ENCODE results near the gene PLEKHJ1. TPM values are rescaled to one million over a fixed set of nuclear protein-coding genes. Genes with fewer than 3 reads are reported as not detected.

Gene PLEKHJ1
- total RNA-seq, 1 donor from 2014 or later, result 116 TPM

GRCh38 chr19:2210987-2211740 lies 25.0 kb downstream of the PLEKHJ1 start:
- no peak overlapping the region for H3K4me3 Mint-ChIP-seq (ENCODE audit: low read depth)
- H3K27me3 Mint-ChIP-seq, result no peaks in the 10 kb centered on the region
- no peak for DNase-seq (ENCODE audit: low spot score, unreplicated experiment)
- no peaks in the 10 kb centered on the region for H3K4me1 Mint-ChIP-seq (ENCODE audit: low read depth)
- peaks cover 11% of the 10 kb centered on the region for H3K36me3 Mint-ChIP-seq (ENCODE audit: insufficient read depth)
- no peak for TF ChIP-seq CTCF (IDR thresholded peaks at IDR 0.05; ENCODE audit: unreplicated experiment)
- no peaks in the 10 kb centered on the region for H3K9me3 Mint-ChIP-seq (ENCODE audit: low read depth)
- peak overlapping the region; percentile 62 for H3K27ac Mint-ChIP-seq

- no peak for DNase-seq (ENCODE audit: low spot score, unreplicated experiment)
- H3K4me3 Mint-ChIP-seq (ENCODE audit: low read depth), result no peak overlapping the region
- no peak overlapping the region for H3K27ac Mint-ChIP-seq
- no peaks in the 10 kb centered on the region for H3K4me1 Mint-ChIP-seq (ENCODE audit: low read depth)
- no peaks in the 10 kb centered on the region for H3K27me3 Mint-ChIP-seq
- H3K9me3 Mint-ChIP-seq (ENCODE audit: low read depth), result no peaks in the 10 kb centered on the region
- H3K36me3 Mint-ChIP-seq (ENCODE audit: insufficient read depth), result peaks cover 11% of the 10 kb centered on the region
- TF ChIP-seq CTCF (IDR thresholded peaks at IDR 0.05; ENCODE audit: unreplicated experiment), result no peak
These were observed 25.9 kb downstream of the PLEKHJ1 start for GRCh38 chr19:2210206-2210605.

GRCh38 chr19:2209408-2209807 lies 26.7 kb downstream of the PLEKHJ1 start:
- Mint-ChIP-seq H3K4me1 (ENCODE audit: low read depth) (no peaks in the 10 kb centered on the region), H3K4me3 (ENCODE audit: low read depth) (no peak overlapping the region), H3K27ac (no peak overlapping the region), H3K9me3 (ENCODE audit: low read depth) (no peaks in the 10 kb centered on the region), H3K27me3 (no peaks in the 10 kb centered on the region), H3K36me3 (ENCODE audit: insufficient read depth) (peaks cover 8% of the 10 kb centered on the region)
- DNase-seq (ENCODE audit: low spot score, unreplicated experiment), result no peak
- TF ChIP-seq CTCF (IDR thresholded peaks at IDR 0.05; ENCODE audit: unreplicated experiment), result no peak

GRCh38 chr19:2208975-2209374 lies 27.2 kb downstream of the PLEKHJ1 start:
- no peak for TF ChIP-seq CTCF (IDR thresholded peaks at IDR 0.05; ENCODE audit: unreplicated experiment)
- no peak overlapping the region for H3K4me3 Mint-ChIP-seq (ENCODE audit: low read depth)
- H3K9me3 Mint-ChIP-seq (ENCODE audit: low read depth), result no peaks in the 10 kb centered on the region
- H3K4me1 Mint-ChIP-seq (ENCODE audit: low read depth), result no peaks in the 10 kb centered on the region
- H3K27ac Mint-ChIP-seq, result no peak overlapping the region
- H3K27me3 Mint-ChIP-seq, result no peaks in the 10 kb centered on the region
- H3K36me3 Mint-ChIP-seq (ENCODE audit: insufficient read depth), result peaks cover 8% of the 10 kb centered on the region
- no peak for DNase-seq (ENCODE audit: low spot score, unreplicated experiment)

- no peak for TF ChIP-seq CTCF (IDR thresholded peaks at IDR 0.05; ENCODE audit: unreplicated experiment)
- no peak for DNase-seq (ENCODE audit: low spot score, unreplicated experiment)
- no peaks in the 10 kb centered on the region for H3K9me3 Mint-ChIP-seq (ENCODE audit: low read depth)
- H3K4me1 Mint-ChIP-seq (ENCODE audit: low read depth), result no peaks in the 10 kb centered on the region
- peaks cover 7% of the 10 kb centered on the region for H3K36me3 Mint-ChIP-seq (ENCODE audit: insufficient read depth)
- H3K4me3 Mint-ChIP-seq (ENCODE audit: low read depth), result no peak overlapping the region
- no peaks in the 10 kb centered on the region for H3K27me3 Mint-ChIP-seq
- no peak overlapping the region for H3K27ac Mint-ChIP-seq
These were observed 27.9 kb downstream of the PLEKHJ1 start for GRCh38 chr19:2207991-2208860.

Data from progenitor cell of endocrine pancreas (in vitro differentiated cells).